GM21717 (cell line): ENCODE results near the gene LPP.

Experiments used
- ATAC-seq: cut with Tn5 transposase; IDR thresholded peaks from one replicate; pipeline ENCODE4 v1.9.1; 2021; ENCODE audit warnings: mild to moderate bottlenecking, moderate library complexity; ENCODE audit not compliant: unreplicated experiment

The LPP gene

DNA sequence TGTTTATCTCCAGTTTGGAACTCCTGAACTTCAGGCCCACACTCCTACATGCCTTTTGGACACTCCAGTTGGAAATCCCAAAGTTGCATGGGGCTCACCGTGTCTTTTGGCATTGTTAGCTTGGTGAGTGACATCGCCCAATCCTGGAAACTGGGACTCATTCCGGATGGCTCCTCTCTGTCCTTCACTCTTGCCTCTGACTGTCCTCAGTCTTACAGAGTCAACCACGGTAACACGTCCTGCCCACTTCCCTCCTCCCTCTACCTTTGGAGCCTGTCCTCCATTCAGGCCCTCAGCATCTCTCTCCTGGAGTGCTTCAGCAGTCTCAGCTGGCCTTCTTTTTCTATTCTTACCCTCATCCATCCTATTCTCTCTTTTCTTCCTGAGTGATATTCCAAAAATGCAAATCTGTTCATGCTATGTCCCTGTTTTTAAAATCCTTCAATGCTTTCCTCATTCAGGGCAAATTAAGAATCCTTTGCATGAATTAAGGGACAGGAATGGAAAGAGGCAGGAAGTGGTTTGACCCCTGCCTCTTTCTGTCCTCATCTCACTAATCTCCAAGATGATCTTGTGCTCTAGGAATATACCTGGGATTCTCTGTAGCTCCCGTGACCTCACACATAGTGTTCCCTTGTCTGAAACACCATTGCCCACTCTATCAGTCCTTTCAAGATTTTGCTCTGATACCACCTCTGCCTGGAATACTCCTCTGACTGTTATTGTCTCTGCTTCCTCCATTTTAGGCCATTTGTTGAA lies 42.5 kb downstream of the LPP start:
- no peak for ATAC-seq

DNA sequence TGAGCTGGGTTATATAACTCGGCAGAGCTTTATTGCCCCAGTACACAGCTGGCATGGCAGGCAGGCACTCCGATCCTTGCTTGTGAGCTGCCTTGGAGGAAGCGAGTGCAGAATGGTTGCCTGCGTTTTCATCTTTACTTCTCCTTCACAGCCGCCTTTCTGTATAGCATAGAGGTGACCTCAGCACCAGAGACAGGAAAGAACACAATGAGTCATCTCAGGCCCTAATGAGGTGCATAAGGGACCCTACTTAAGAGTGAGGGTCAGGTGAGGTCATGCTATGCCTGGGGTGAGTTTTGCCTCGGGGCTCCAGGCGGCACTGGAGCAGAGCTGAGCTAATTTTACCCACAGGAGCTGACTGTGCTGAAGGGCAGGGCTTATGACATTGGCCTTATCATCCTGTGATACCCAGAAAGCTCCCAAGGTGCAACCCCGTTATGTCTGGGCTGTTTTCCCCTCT lies 43.5 kb downstream of the LPP start:
- ATAC-seq, result peak; percentile 59

DNA sequence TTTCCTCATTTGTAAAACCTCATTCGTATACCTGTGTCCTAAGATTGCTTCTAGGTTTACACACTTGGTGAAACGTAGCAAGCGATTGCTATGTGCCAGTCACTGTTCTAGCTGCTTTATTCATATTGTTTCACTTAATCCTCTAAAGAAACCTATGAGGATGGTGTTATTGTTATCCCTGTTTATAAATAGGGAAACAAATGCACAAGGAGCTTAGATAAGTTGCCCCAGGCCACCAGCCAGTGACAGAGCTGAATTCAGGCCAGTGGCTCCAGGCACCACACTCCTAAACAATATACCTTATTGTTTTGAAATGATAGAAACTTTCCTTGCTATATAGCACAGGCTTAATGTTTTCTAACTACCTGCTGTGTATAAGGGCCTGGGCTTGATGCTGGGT lies 44.0 kb downstream of the LPP start:
- no peak for ATAC-seq

DNA sequence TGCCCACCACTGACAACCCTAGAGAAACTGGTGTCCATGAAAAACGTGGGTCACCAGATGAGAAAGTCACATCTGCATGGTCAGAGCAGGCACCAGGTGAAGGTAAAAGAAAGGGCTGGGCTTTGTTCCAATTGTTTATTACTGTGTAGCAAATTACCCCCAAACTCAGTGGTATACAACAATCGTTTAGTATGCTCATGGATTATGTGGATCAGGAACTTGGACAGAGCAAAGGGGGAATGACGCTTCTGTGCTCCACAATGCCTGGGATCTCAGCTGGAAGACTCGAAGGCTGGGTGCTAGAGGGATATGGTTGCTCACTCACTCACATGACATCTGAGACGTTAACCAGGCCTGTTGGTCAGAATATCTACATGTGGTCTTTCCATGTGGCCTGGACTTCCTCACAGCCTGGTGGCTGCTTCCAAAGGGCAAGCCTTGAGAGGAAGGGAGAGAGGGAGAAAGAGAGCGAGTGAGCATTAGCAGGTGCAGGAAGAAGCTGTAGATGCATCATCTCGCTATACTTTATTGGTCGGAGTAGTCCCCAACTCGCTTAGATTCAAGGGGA lies 44.9 kb downstream of the LPP start:
- no peak for ATAC-seq

DNA sequence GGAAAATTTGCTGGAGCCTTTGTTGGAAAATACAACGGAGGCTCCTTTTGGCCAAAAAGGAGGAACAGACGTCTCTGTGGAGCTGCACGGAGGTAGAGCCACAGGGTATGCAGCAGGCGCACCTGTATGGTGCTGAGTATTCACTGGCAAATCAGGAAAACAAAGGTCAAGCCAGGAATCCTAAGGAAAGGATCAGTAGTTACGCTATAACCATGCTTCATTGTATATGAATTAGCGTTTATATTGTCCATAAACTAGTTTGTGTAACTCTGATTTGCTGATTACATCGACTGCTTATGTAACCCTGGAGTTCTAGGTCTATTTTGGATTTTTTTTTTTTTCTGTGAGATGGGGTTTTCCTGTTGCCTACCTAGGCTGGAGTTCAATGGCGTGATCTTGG lies 45.4 kb downstream of the LPP start:
- ATAC-seq, result no peak

DNA sequence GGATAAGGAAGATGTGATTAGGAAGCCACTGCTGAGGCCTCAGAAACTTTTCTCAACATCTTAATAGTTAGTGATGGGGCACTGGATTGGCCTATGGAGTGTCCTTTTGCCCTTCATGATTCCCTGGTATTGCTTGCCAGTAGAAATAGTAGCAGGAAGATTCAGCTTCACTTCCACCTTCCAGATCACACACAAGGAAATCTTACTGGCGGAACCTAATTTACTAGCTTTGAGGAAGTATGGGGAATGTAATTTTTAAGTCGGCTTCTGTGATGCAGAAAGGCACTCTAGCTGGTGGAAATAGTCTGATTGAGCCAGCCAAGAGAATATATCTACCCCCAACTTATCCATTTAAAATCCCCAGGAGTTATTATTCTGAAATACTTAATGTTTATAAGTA lies 46.5 kb downstream of the LPP start:
- no peak for ATAC-seq

DNA sequence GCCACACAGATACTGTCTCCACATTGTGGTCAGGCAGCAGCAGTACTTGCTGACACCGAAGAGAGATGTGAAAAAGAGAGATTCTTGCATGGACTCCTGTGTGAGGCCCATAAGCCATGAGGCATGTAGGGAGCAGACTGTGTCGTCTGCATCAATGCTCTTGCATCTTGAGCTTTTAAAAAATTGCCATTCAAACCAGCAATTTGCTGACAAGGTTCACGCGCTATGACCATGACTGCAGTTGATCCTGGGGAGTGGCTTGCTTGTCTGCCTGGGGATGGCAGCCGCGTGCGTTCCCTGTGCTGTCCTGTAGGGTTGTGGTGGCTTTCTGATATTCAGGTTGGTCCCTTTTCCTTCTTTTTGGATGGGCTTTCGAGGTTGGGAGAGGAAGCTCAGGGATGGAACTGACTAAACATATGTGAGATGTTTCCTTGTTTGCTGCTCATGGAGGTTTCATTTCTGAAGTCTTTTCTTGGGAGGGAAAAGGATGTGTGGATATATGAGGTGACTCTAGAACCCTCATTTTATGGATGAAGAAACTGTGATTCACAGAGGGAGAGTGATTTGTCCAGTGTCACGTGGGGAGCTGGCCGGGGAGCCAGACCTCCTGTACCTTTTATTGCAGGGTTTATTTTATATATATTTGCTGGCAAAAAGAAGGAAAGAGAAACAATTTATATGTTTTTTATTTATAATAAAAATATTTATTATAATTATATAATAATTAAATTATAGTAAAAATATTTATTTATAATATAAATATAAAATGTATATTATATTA lies 48.6 kb downstream of the LPP start:
- ATAC-seq, result no peak

DNA sequence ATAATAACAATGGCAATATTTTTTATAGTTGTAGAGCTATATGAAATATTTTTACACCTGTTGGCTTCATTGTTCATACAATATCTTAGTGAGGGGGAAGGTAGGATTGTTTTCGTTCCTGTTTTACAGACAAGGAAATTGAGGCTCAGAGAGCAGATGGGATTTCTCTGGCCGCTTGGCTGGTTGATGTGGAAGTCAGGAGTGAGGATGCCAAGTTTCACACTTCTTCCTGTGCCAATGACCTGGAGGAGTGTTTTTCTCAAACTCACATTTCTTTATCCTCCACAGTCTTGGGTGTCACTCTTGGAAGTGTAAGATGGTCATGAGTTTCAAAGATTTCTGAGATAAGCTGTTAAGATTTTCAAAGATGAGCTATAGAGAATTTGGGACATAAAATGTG lies 50.6 kb downstream of the LPP start:
- ATAC-seq, result no peak

DNA sequence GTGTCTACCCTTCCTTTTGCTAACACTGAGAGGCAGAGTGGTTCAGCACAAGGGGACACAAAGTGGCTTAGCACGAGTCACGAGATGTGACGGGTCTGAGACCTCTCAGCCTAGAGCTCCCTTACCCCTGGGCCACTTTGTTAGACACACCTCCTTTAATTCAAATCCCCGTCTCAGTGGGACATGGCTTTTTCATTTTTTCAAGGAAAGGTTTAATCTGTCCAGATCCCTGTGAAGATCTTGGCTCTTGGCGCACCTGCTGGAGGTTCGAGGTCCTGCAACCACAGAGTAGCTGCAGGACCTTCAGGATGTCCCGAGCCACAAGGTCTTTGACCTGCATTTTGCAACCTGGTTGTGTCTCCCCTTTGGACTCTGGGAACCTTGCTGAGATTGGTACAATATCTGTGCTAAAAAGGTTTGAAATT lies 52.0 kb downstream of the LPP start:
- no peak for ATAC-seq

DNA sequence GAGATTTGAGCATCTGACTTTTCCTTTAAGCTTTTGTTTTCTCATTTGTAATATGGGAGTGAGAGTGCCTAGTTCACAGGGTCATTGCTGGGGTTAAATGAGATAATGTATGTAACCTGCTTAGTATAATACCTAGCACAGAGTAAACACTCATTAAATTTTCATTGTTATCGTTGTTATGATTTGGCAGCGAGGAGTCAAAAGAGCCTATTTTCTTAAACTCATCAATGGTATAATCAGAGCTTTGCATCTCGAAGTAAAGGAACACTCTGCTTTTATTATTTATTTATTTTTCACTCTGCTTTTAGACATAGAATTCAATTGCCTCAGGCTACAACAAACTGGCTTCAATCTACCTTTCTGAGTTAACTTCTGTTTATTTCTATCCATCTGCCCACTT lies 52.8 kb downstream of the LPP start:
- ATAC-seq, result no peak

DNA sequence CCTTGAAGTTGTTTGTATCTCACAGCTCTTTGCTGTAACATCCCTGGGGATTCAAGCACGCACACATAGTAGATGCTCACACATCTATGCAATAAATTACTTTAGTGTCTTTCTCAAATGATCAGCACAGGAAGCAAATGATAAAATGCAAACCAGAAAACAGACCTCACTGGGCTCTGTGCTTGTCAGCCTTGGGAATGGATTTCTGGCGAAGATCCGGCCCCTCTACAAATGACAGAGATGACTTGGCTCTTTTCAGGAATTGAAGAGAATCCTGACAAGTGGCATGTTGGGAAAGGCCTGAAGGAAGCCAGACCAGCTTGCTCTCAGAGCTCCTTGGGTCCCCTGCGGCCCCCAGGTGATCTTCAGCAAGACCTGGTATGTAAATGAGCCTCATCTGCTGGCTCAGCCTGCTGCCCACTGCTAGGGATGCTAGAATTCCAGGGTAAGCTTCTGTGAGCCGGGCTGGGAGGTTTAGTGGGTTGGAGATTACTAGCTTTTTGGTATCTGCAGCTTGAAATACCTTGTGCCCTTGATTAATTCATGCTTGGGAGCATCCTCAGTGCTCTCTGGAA lies 54.1 kb downstream of the LPP start:
- ATAC-seq, result no peak

DNA sequence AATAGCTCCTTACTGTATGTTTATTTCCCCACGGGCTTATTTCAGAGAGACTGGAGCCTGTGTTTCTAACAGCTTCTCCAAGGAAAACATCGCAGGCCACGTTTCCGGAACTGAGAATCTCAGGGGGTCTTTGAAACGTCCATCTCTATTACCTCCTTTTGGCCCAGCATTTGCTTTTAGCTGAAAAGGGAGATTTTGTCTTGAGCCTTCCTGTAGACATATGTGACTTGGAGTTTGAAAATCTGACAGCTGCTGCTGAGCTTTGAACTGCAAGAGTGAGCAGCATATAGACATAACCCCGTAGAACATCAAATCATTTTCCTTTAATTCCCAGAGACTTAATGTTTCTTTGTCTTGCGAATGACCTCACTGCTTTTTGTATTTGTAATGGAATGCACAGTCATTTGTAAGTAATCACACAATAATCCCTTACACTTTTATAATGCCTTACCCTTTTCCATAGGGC lies 54.6 kb downstream of the LPP start:
- no peak for ATAC-seq

DNA sequence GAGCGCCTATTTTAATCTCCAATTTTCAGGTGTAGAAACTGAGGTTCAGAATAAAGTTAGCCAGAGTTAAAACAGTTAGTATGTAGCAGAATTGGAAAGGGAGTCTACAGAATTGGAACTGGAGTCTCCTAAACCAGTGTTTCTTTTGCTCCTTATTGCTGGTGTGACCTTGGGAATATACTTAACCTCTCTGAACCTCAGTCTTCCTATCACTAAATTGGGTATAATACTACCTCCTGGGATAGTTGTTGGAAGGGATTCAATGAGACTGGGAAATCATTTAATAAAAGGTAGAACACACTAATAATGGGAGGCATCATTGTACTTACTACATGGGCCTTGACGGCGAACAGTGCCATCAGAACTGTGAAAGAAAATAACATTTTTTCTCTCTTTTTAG lies 55.1 kb downstream of the LPP start:
- no peak for ATAC-seq

DNA sequence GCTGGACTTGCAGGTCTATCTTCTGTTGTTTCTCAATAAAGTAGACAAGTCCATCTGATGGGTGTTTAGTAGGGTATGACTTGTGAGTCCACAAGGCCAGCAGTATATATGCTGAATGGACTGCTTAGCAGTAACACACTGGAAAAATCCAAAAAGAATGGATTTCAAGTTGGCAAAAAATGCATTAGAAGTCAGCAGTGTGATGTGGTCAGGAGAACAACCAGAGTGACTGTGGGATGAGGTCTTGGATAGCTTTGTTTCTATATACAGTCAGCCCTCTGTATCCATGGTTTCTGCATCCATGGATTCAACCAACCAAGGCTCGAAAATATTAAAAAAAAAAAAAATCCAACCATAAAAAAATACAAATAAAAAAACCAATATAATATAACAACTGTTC lies 55.8 kb downstream of the LPP start:
- no peak for ATAC-seq

DNA sequence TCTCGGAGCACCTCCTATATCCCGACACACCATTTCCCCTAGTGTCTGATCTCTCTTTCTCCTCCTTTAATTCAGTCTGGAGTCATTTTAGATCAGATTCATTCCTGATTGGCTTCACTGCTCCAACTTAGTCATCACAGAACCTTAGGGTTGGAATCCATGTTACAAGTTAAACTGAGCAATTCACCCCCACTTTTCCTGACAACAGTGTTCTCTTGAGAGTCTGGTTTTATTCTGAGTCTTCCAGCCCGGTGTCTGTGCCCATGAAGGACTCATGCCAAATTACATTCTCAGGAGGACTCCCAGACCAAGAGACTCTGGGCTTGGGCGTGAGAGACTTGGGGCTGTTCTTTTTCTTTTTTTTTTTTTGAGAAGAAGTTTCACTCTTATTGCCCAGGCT lies 57.5 kb downstream of the LPP start:
- ATAC-seq, result no peak

DNA sequence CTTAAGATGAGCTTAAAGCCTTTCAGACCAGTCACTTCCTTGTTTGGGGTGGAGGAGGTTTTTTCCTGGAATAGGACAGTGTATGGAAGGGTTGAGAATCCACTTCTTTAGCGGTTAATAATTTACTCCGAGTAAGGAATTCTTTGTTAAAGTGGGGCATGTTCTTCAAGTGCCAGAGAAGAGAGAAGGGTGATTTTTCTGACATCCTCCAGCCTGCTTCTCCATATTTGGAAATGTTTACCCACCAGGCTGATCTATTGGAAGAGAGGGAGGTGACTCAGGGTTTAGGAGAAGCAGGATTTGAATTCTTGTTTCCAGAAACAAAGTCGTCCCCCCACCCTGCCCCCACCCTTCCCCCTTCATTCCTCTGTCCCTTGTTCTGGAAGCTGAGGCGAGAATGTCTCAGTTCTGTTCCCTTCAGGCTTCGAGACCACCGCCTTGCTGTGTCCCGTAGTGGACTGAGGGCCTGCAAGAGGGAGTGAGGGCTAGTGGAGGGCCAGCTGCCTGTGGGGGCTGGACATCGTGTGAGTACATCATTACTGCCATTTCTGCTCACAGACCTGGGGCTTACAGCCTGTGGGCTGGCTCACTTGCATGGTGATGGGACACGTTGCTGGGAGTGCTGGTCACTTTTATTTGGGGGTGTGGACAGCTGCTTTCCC lies 58.5 kb downstream of the LPP start:
- no peak for ATAC-seq

DNA sequence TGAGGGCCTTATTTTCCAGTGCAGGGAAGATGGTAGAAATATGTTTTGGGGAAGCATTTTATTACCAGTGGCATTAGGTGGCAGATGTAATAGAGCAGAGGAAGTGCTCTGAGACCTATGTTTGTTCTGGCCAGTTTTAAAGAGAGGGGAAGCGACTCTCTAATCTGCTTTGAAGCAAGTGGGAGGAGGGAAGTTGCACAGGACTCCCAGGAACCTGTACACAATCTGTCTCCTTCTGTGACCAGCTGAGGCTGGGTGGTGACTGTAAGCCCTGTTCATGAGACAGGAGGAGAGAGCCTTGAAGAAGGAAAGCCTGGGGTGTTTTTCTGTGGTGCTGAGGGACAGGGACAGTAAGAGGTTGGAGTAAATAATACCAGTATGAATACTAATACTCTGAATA lies 60.5 kb downstream of the LPP start:
- ATAC-seq, result no peak

DNA sequence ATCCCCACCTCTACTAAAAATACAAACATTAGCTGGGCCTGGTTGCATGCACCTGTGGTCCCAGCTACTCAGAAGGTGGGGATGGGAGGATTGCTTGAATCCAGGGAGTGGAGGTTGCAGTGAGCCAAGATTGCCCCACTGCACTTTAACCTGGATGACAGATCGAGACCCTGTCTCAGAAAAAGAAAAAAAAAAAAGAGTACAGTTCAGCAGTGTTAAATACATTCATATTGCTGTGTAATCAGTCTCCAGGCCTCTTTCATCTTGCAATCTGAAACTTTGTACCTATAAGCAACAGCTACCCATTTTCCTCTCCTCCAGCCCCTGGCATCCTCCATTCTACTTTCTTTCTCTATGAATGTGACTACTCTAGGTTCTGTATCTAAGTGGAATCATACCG lies 61.2 kb downstream of the LPP start:
- no peak for ATAC-seq

DNA sequence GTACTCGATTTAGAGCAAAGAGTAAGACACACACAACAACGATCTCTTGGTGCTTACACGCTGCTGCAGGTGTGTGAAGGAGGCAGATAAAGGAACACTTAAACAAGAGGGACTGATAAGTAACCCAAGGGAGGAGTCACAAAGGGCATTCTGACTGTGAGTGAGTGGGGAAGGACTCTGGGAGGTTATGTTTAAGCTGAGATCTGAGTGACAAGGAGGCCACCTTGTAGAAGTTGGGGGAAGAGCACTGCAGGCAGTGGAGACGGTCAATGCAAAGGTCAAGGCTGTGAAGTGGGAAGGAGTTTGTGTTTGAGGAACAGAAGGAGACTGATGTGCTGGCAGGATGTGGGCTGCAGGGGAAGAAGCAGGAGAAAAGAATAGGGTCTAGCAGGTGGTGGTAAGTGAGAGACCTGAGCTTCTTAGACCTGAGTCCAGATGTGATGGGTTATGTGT lies 63.1 kb downstream of the LPP start:
- no peak for ATAC-seq

DNA sequence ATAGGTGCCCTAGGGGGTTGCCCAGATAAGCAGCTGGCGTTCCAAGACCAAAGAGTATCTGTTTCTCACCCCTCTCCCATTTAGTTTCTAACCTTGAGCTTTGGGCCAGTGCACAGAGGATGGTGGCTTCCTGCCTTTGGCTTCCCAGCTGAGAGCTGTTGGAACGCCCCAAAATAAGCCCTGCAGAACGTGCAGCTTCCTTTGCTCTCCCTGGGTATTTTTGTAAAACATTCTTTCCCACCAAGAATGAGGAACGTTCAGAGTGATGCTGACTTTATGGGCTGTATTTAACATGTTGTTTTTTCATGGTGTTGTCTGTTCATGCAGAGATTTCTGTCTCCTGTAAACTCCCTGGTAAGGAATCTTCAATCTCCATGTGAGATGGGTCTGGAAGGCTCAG lies 63.8 kb downstream of the LPP start:
- ATAC-seq, result no peak

DNA sequence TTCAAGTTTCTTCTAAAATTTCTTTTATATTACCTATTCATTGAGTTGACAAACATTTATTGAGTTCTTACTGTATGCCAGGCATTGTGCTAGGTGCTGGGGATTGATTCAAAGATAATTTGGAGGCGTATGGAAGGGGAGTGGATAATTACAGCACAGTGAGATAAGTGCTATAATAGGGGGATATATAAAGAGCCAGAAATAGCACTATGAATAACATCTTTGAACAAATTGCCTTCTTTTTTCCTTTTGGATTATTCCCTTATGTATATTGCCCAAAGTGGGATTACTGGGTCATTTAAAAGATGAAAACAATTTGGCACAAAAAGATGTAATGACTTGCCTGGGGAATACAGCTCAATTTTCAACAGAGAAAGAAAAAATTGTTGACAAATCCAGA lies 64.6 kb downstream of the LPP start:
- ATAC-seq, result no peak
